OCI-M1 (cell line): ENCODE results near the gene SMARCA4.

Source experiments
- DNase-seq: peaks from one replicate; lab custom pipeline; 2025; lab: John Stamatoyannopoulos, UW

Gene SMARCA4

GRCh38 chr19:10960314-10961072 is at the start of gene SMARCA4:
Gene SMARCA4, plus strand, starts transcription at chr19:10961030. Its CDS starts 23,122 bp downstream, at chr19:10984152.
- peak; percentile 100 for DNase-seq

- DNase-seq, result no peak
These were observed 49.1 kb upstream of the SMARCA4 start for GRCh38 chr19:10911579-10912363.

GRCh38 chr19:10912619-10913018 is 48.2 kb upstream of the SMARCA4 start:
- no peak for DNase-seq

- no peak for DNase-seq
These were observed 47.0 kb upstream of the SMARCA4 start for GRCh38 chr19:10913716-10914340.

GRCh38 chr19:10915130-10916091 is 45.4 kb upstream of the SMARCA4 start:
- DNase-seq, result no peak

GRCh38 chr19:10916602-10917001 is 44.2 kb upstream of the SMARCA4 start:
- no peak for DNase-seq

GRCh38 chr19:10918359-10918758 is 42.5 kb upstream of the SMARCA4 start:
- no peak for DNase-seq

- no peak for DNase-seq
These were observed 41.2 kb upstream of the SMARCA4 start for GRCh38 chr19:10919352-10920287.

GRCh38 chr19:10920288-10920655 is 40.6 kb upstream of the SMARCA4 start:
- DNase-seq, result no peak

GRCh38 chr19:10920781-10921180 is 40.0 kb upstream of the SMARCA4 start:
- DNase-seq, result no peak

- DNase-seq, result no peak
These were observed 39.5 kb upstream of the SMARCA4 start for GRCh38 chr19:10921199-10921909.

- no peak for DNase-seq
These were observed 38.8 kb upstream of the SMARCA4 start for GRCh38 chr19:10921910-10922637.

- DNase-seq, result no peak
These were observed 38.2 kb upstream of the SMARCA4 start for GRCh38 chr19:10922638-10923014.

- no peak for DNase-seq
These were observed 37.3 kb upstream of the SMARCA4 start for GRCh38 chr19:10923260-10924112.

- no peak for DNase-seq
These were observed 36.2 kb upstream of the SMARCA4 start for GRCh38 chr19:10924597-10924996.

GRCh38 chr19:10927730-10928562 is 32.9 kb upstream of the SMARCA4 start:
- DNase-seq, result peak; percentile 79
